PC-3 (cell line): Measurements from ENCODE around the gene USP38. TPM values are rescaled to one million over a fixed set of nuclear protein-coding genes. Genes with fewer than 3 reads are reported as not detected.

Experiments used
- ATAC-seq: fragments of 200-7000 bp; cut with Tn5 transposase; 2 replicates; pipeline ENCODE4 v1.9.1; 2020; ENCODE audit warnings: mild to moderate bottlenecking, moderate library complexity
- Bru-seq: library from RNA; stranded (reverse); fragments of 400-500 nt; gene quantifications from one replicate; lab custom pipeline; 2021; lab: Mats Ljungman, UMichigan
- BruChase-seq, 2 experiments: library from RNA; stranded (reverse); fragments of 400-500 nt; gene quantifications; one replicate each; lab custom pipeline; 2021; lab: Mats Ljungman, UMichigan
- BruUV-seq: library from RNA; stranded (reverse); fragments of 400-500 nt; replicated peaks from 2 replicates; lab custom pipeline; 2021; lab: Mats Ljungman, UMichigan
- CTCF ChIA-PET: fragments of 300-600 bp; sonication (Branson Sonifier 250); formaldehyde crosslinking; loops from one replicate; lab custom pipeline; 2022; ENCODE audit warnings: antibody characterized with exemption; lab: Charles Lee
- POLR2A ChIA-PET: fragments of 300-600 bp; sonication (Branson Sonifier 250); formaldehyde crosslinking; loops from one replicate; lab custom pipeline; 2022; ENCODE audit warnings: antibody characterized with exemption; ENCODE audit not compliant: unreplicated experiment; lab: Charles Lee
- DNase-seq: peaks from one replicate; pipeline ENCODE4 v3.0.0-alpha.2; 2015
- H2AFZ ChIP-seq: fragments of 300-600 bp; sonication (generic); 2 replicates; pipeline ENCODE4 v1.6.0; 2016; ENCODE audit warnings: antibody characterized with exemption, low read length
- H3F3A ChIP-seq: fragments of 300-600 bp; sonication (generic); one replicate; pipeline ENCODE4 v1.6.0; 2017; ENCODE audit warnings: antibody characterized with exemption, low read length, control low read depth, mild to moderate bottlenecking; ENCODE audit not compliant: unreplicated experiment
- H3K27ac ChIP-seq: fragments of 300-600 bp; sonication (generic); 2 replicates; pipeline ENCODE4 v1.5.1; 2016; ENCODE audit warnings: mild to moderate bottlenecking, low read length
- H3K27me3 ChIP-seq: fragments of 300-600 bp; sonication (generic); 2 replicates; pipeline ENCODE4 v1.6.1; 2016; ENCODE audit warnings: low read length, mixed read lengths
- H3K36me3 ChIP-seq: fragments of 300-600 bp; sonication (generic); 2 replicates; pipeline ENCODE4 v1.6.1; 2016; ENCODE audit warnings: low read depth, mixed run types, low read length, mixed read lengths
- H3K4me1 ChIP-seq: fragments of 300-600 bp; sonication (generic); 2 replicates; pipeline ENCODE4 v1.5.1; 2016; ENCODE audit warnings: low read length; ENCODE audit not compliant: insufficient read depth
- H3K4me2 ChIP-seq: fragments of 300-600 bp; sonication (generic); 2 replicates; pipeline ENCODE4 v1.6.0; 2016; ENCODE audit warnings: low read length
- H3K4me3 ChIP-seq: fragments of 300-600 bp; sonication (generic); 2 replicates; pipeline ENCODE4 v1.5.1; 2016; ENCODE audit warnings: mild to moderate bottlenecking, low read length, mixed read lengths
- H3K79me2 ChIP-seq: fragments of 300-600 bp; sonication (generic); 2 replicates; pipeline ENCODE4 v1.6.1; 2017; ENCODE audit warnings: low read length, mixed read lengths
- H3K9ac ChIP-seq: fragments of 300-600 bp; sonication (generic); 2 replicates; pipeline ENCODE4 v1.6.0; 2016; ENCODE audit warnings: mild to moderate bottlenecking, low read length
- H3K9me2 ChIP-seq: fragments of 300-600 bp; sonication (generic); replicated peaks from 2 replicates; pipeline ENCODE4 v1.6.1; 2016; ENCODE audit warnings: mixed run types, low read length, mixed read lengths
- H3K9me3 ChIP-seq: fragments of 300-600 bp; sonication (generic); 2 replicates; pipeline ENCODE4 v1.6.1; 2016; ENCODE audit warnings: low read length, mixed read lengths
- H4K20me1 ChIP-seq: fragments of 300-600 bp; sonication (generic); 2 replicates; pipeline ENCODE4 v1.6.1; 2016; ENCODE audit warnings: low read length, mixed read lengths
- CTCF ChIP-seq: fragments of 300-600 bp; sonication (generic); conservative IDR thresholded peaks from 2 replicates; pipeline ENCODE4 v1.5.1; 2017; ENCODE audit warnings: antibody characterized with exemption, low read depth, mild to moderate bottlenecking, low read length
- EZH2 ChIP-seq: fragments of 300-600 bp; sonication (generic); IDR thresholded peaks from one replicate; pipeline ENCODE4 v1.6.1; 2017; ENCODE audit warnings: antibody characterized with exemption, mild to moderate bottlenecking, low read length; ENCODE audit not compliant: unreplicated experiment
- EZH2phosphoT487 ChIP-seq: fragments of 300-600 bp; sonication (generic); IDR thresholded peaks from 2 replicates; pipeline ENCODE4 v1.6.1; 2018; ENCODE audit warnings: mild to moderate bottlenecking, antibody characterized with exemption, low read length, borderline replicate concordance
- intact Hi-C: fragments of 100-400 bp; cut with micrococcal nuclease; formaldehyde crosslinking; loops from 2 replicates; pipeline ENCODE4 v1.9.0; 2023
- long read RNA-seq: library from polyadenylated mRNA; unstranded; transcript quantifications from one replicate; pipeline ENCODE4 v2.0.0, GENCODE V29; 2021; ENCODE audit not compliant: unreplicated experiment
- total RNA-seq: library from RNA; depleted of rRNA; stranded (reverse); fragments of >200 nt; gene quantifications from 2 replicates; pipeline ENCODE4 v1.2.3, GENCODE V29; 2014; rRNA removed

The USP38 gene
- total RNA-seq (21.5 and 24.5 TPM in 2 replicates), Bru-seq, nascent RNA (percentile 83 among the genes with signal in this experiment), BruChase-seq, experiment 1, labeled RNA remaining after a 6-hour chase (percentile 88 among the genes with signal in this experiment), BruChase-seq, experiment 2, labeled RNA remaining after a 2-hour chase (percentile 85 among the genes with signal in this experiment)
- long read RNA-seq, full-length matches to known transcripts = 41 of 49 reads
- long read RNA-seq, partial matches to known transcripts = 5 of 49 reads
- long read RNA-seq, other reads (novel, unspliced or antisense) = 3 of 49 reads

GRCh38 chr4:143184503-143185252 lies at the start of gene USP38:
Gene USP38, plus strand, starts transcription at chr4:143184917. Its CDS starts 534 bp downstream, at chr4:143185451.
- peak within 1 kb of the TSS; percentile 86 for H3K27ac ChIP-seq
- peak; percentile 98 for DNase-seq
- ChIA-PET CTCF (interaction anchor here (0.6 kb wide), 1 partner anchor 16 kb away, joined by 3 read pairs; no protein-coding TSS in a partner anchor), POLR2A (interaction anchor here (0.5 kb wide), 1 partner anchor 1624 kb away, joined by 3 read pairs; no protein-coding TSS in a partner anchor)
- no peaks in the 10 kb centered on the region for H3K9me2 ChIP-seq
- intact Hi-C loops = loop anchor here (5.0 kb wide), 1 partner anchor 153 kb away; the partner anchor contains the start of gene GAB1
- H3K4me2 ChIP-seq = peak within 1 kb of the TSS; percentile 90
- H2AFZ ChIP-seq = peak within 1 kb of the TSS; percentile 83
- no peaks in the 10 kb centered on the region for H3K27me3 ChIP-seq
- peaks cover 30% of the 10 kb centered on the region for H3K4me1 ChIP-seq
- ATAC-seq = peak; percentile 82
- H3K79me2 ChIP-seq = peaks cover 58% of the 10 kb centered on the region
- peak; percentile 16; the same call in 1 of the 2 replicates for TF ChIP-seq CTCF
- TF ChIP-seq EZH2 = no peak
- no peaks in the 10 kb centered on the region for H3F3A ChIP-seq
- H3K36me3 ChIP-seq = peaks cover 5% of the 10 kb centered on the region; the same call in 1 of the 2 replicates
- H3K9ac ChIP-seq = peak within 1 kb of the TSS; percentile 89
- BruUV-seq = no TSS peak
- H3K9me3 ChIP-seq = no peaks in the 10 kb centered on the region
- H4K20me1 ChIP-seq = peaks cover 41% of the 10 kb centered on the region
- H3K4me3 ChIP-seq = peak within 1 kb of the TSS; percentile 94

- Histone ChIP-seq H3K27me3 (peaks cover 24% of the 10 kb centered on the region), H3K79me2 (no peaks in the 10 kb centered on the region), H3K4me2 (no peak overlapping the region), H4K20me1 (no peaks in the 10 kb centered on the region), H2AFZ (no peak overlapping the region), H3K9ac (no peak overlapping the region), H3K4me3 (no peak overlapping the region), H3F3A (no peaks in the 10 kb centered on the region), H3K27ac (no peak overlapping the region), H3K4me1 (no peaks in the 10 kb centered on the region), H3K9me3 (no peaks in the 10 kb centered on the region), H3K9me2 (no peaks in the 10 kb centered on the region), H3K36me3 (no peaks in the 10 kb centered on the region)
- ATAC-seq (no peak), DNase-seq (no peak)
- no TSS peak for BruUV-seq
- TF ChIP-seq CTCF (no peak), EZH2phosphoT487 (no peak), EZH2 (no peak)
- ChIA-PET CTCF (no interaction called here), POLR2A (no interaction called here)
- intact Hi-C loops = no loop called here
Observed at GRCh38 chr4:143135358-143135757, 49.4 kb upstream of the USP38 start.
